Activated CD4-positive, alpha-beta T cell treated with anti-CD3 and anti-CD28 coated beads for 36 hours (primary cell): Measurements from ENCODE around the gene MCAM. TPM values are rescaled to one million over a fixed set of nuclear protein-coding genes. Genes with fewer than 3 reads are reported as not detected.
A peak's percentile ranks its signal among the peaks of the same experiment; 100 is the strongest.

Experiments used
- ATAC-seq: fragments of 200-7000 bp; cut with Tn5 transposase; one replicate; pipeline ENCODE4 v1.10.0; 2021; ENCODE audit warnings: mild to moderate bottlenecking, moderate library complexity
- CTCF ChIA-PET: fragments of 350-600 bp; sonication (Branson Sonifier 250); formaldehyde crosslinking; loops from one replicate; lab custom pipeline; 2021; ENCODE audit warnings: antibody characterized with exemption; lab: Charles Lee
- POLR2A ChIA-PET: fragments of 350-600 bp; sonication (Branson Sonifier 250); formaldehyde crosslinking; loops from one replicate; lab custom pipeline; 2021; ENCODE audit warnings: antibody characterized with exemption, inconsistent platforms; lab: Charles Lee
- DNase-seq: peaks from one replicate; pipeline ENCODE4 v3.0.0-alpha.2; 2020
- H3K27ac Mint-ChIP-seq: one replicate; pipeline ENCODE4 v1.8.0; 2021; ENCODE audit warnings: mixed read lengths
- H3K27me3 Mint-ChIP-seq: one replicate; pipeline ENCODE4 v1.8.0; 2021; ENCODE audit warnings: mixed read lengths
- H3K36me3 Mint-ChIP-seq: one replicate; pipeline ENCODE4 v1.8.0; 2021; ENCODE audit warnings: low read depth, mixed read lengths
- H3K4me1 Mint-ChIP-seq: one replicate; pipeline ENCODE4 v1.8.0; 2021; ENCODE audit warnings: mixed read lengths
- H3K4me3 Mint-ChIP-seq: one replicate; pipeline ENCODE4 v1.8.0; 2021; ENCODE audit warnings: mild to moderate bottlenecking, moderate library complexity, mixed read lengths
- H3K9me3 Mint-ChIP-seq: one replicate; pipeline ENCODE4 v1.8.0; 2021; ENCODE audit warnings: low read depth, mixed read lengths
- intact Hi-C, 2 experiments: fragments of 100-400 bp; cut with DNase I in 1 of 2; cut with micrococcal nuclease in 1 of 2; formaldehyde crosslinking; loops; one replicate each; pipeline versions ENCODE4 v1.14.2 to v1.15.1; 2022 to 2024; cut with DNase I, micrococcal nuclease
- total RNA-seq, 2 experiments: library from RNA; stranded (reverse); gene quantifications; one replicate each; pipeline ENCODE4 v1.2.3, GENCODE V29; 2021

MCAM gene
- total RNA-seq, 2 experiments from 2014 or later, result 6.8 to 6.9 TPM

- ChIA-PET CTCF (interaction anchor here (0.7 to 4.8 kb wide), 26 partner anchors 8 to 291 kb away, joined by 3 to 153 read pairs (median 6); partner anchors contain the start of gene USP2), POLR2A (interaction anchor here (1.4 to 1.5 kb wide), 2 partner anchors 19 to 118 kb away, joined by 5 read pairs; no protein-coding TSS in a partner anchor)
- Mint-ChIP-seq H3K27me3 (peaks cover 25% of the 10 kb centered on the region), H3K4me3 (peak overlapping the region; percentile 34), H3K9me3 (no peaks in the 10 kb centered on the region), H3K4me1 (peaks cover 22% of the 10 kb centered on the region), H3K27ac (no peak overlapping the region), H3K36me3 (no peaks in the 10 kb centered on the region)
- DNase-seq (no peak), ATAC-seq (no peak)
- intact Hi-C loops, result no loop called here
These were observed 40.1 kb upstream of the MCAM start for GRCh38 chr11:119357074-119357473.

GRCh38 chr11:119356349-119357031 is 39.6 kb upstream of the MCAM start:
- H3K4me1 Mint-ChIP-seq, result peaks cover 17% of the 10 kb centered on the region
- ATAC-seq (peak; percentile 80), DNase-seq (peak; percentile 89)
- peak overlapping the region; percentile 70 for H3K4me3 Mint-ChIP-seq
- intact Hi-C loops, result loop anchor here (1.0 kb wide), 4 partner anchors 18 to 118 kb away; partner anchors contain the start of genes RNF26 (in 1 of the 2) and USP2 (in 1 of the 2)
- peak overlapping the region; percentile 70 for H3K27ac Mint-ChIP-seq
- no peaks in the 10 kb centered on the region for H3K9me3 Mint-ChIP-seq
- CTCF ChIA-PET, result interaction anchor here (0.6 to 4.8 kb wide), 40 partner anchors 9 to 291 kb away, joined by 3 to 153 read pairs (median 4); partner anchors contain the start of genes C1QTNF5, HMBS and USP2
- peaks cover 29% of the 10 kb centered on the region for H3K27me3 Mint-ChIP-seq
- POLR2A ChIA-PET, result interaction anchor here (1.4 to 1.5 kb wide), 2 partner anchors 18 to 118 kb away, joined by 5 read pairs; no protein-coding TSS in a partner anchor
- H3K36me3 Mint-ChIP-seq, result no peaks in the 10 kb centered on the region

DNA sequence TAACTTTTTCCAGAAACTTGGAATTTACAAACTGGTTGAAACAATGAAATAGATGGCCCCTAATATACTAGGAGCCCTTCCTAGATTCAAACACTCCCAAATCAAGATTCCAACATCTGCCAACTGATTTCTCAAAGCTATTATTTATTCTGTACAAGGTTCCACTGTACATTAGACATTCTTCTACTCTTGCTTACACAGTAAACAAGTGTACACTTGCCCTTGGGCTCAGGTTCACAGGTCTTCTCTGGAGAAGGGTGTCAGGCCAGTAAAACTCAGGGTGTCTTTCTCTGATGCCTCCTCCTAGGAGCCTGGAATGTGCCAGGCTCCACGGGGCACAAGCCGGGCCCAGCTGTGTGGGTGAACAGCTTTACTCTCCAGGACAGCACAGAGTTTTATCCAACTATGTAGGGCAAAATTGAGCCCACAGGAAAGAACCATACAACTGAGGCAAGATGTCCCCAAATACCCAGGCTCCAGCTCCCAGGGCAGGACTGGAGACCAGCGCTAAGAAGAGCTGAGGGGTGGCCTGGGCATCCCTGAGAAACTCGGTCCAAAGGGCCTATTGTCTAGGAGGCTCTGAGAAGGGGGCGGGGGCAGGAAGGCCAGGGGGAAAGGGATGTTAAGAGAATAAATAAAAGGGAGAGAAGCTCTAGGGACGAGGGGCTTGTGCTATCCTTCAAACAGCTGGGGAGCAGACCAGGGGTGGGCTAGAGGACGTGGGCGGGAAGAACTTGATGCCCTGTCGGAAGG is 38.3 kb upstream of the MCAM start:
- ChIA-PET CTCF (interaction anchor here (0.6 to 4.8 kb wide), 20 partner anchors 11 to 253 kb away, joined by 3 to 153 read pairs (median 6); partner anchors contain the start of genes C1QTNF5 and USP2), POLR2A (interaction anchor here (0.6 to 1.5 kb wide), 2 partner anchors 20 to 119 kb away, joined by 3 to 5 read pairs; no protein-coding TSS in a partner anchor)
- no peaks in the 10 kb centered on the region for H3K9me3 Mint-ChIP-seq
- no peaks in the 10 kb centered on the region for H3K36me3 Mint-ChIP-seq
- peaks cover 11% of the 10 kb centered on the region for H3K4me1 Mint-ChIP-seq
- no peak overlapping the region for H3K27ac Mint-ChIP-seq
- no peak for ATAC-seq
- H3K27me3 Mint-ChIP-seq, result peaks cover 33% of the 10 kb centered on the region
- DNase-seq, result no peak
- no peak overlapping the region for H3K4me3 Mint-ChIP-seq
- intact Hi-C loops, result no loop called here

GRCh38 chr11:119352857-119353260 is 35.9 kb upstream of the MCAM start:
- peaks cover 32% of the 10 kb centered on the region for H3K27me3 Mint-ChIP-seq
- DNase-seq (no peak), ATAC-seq (no peak)
- no peaks in the 10 kb centered on the region for H3K36me3 Mint-ChIP-seq
- ChIA-PET POLR2A (no interaction called here), CTCF (interaction anchor here (0.8 to 1.6 kb wide), 3 partner anchors 15 to 121 kb away, joined by 3 to 7 read pairs (median 6); no protein-coding TSS in a partner anchor)
- H3K4me3 Mint-ChIP-seq, result no peak overlapping the region
- intact Hi-C loops, result no loop called here
- H3K9me3 Mint-ChIP-seq, result no peaks in the 10 kb centered on the region
- H3K4me1 Mint-ChIP-seq, result peaks cover 10% of the 10 kb centered on the region
- no peak overlapping the region for H3K27ac Mint-ChIP-seq

DNA sequence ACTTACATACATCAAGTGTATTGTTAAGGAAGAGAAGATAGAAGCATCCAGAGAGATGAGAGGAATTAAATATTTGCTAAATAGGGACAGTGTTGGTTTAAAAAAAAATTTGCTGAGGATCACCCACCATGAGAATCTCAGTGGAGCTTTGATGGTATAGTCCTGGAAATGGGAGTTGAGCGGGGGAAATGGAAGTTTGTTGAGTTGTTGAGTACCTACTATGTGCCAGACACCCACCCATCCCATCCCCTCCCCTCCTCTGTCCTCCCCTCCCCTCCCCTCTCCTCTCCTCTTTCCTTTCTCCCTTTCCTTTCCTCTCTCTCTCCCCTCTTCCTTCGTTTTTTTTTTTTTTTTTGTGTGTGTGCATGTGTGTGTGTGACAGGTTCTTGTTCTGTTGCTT is 34.3 kb upstream of the MCAM start:
- ChIA-PET CTCF (interaction anchor here (1.5 to 3.9 kb wide), 2 partner anchors 12 to 30 kb away, joined by 4 to 23 read pairs; partner anchors contain the start of gene USP2), POLR2A (no interaction called here)
- peaks cover 7% of the 10 kb centered on the region for H3K4me1 Mint-ChIP-seq
- ATAC-seq (no peak), DNase-seq (no peak)
- H3K27ac Mint-ChIP-seq, result no peak overlapping the region
- peaks cover 34% of the 10 kb centered on the region for H3K27me3 Mint-ChIP-seq
- no peaks in the 10 kb centered on the region for H3K36me3 Mint-ChIP-seq
- intact Hi-C loops, result no loop called here
- no peak overlapping the region for H3K4me3 Mint-ChIP-seq
- no peaks in the 10 kb centered on the region for H3K9me3 Mint-ChIP-seq

DNA sequence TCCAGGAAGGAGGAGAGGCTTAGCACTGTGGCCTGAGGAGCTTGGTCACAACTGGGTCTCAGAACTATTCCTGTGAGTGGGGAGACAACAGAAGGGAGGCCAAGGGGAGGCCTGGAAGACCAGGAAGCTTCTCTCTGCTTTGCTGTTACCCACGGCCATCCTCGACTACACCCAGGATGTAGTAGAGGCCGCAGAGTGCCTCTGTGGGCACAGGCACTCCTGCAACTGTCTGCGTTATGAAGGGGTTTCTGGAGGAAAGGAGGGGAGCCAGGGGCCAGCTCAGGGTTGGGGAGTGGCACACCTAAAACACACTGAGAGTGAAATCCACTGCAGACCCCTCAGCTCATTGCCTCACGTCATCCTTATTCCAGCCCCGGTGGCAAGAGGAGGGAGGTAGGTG is 33.4 kb upstream of the MCAM start:
- Mint-ChIP-seq H3K4me1 (peaks cover 4% of the 10 kb centered on the region), H3K27ac (no peak overlapping the region), H3K27me3 (peaks cover 29% of the 10 kb centered on the region), H3K36me3 (no peaks in the 10 kb centered on the region), H3K4me3 (no peak overlapping the region), H3K9me3 (no peaks in the 10 kb centered on the region)
- CTCF ChIA-PET, result interaction anchor here (0.6 to 3.9 kb wide), 4 partner anchors 11 to 82 kb away, joined by 3 to 23 read pairs (median 4); partner anchors contain the start of gene USP2
- DNase-seq, result no peak
- intact Hi-C loops, result no loop called here
- POLR2A ChIA-PET, result no interaction called here
- ATAC-seq, result no peak

- peaks cover 26% of the 10 kb centered on the region for H3K27me3 Mint-ChIP-seq
- H3K36me3 Mint-ChIP-seq, result no peaks in the 10 kb centered on the region
- intact Hi-C loops, result no loop called here
- ChIA-PET POLR2A (interaction anchor here (0.6 kb wide), 1 partner anchor 138 kb away, joined by 6 read pairs; no protein-coding TSS in a partner anchor), CTCF (interaction anchor here (0.6 to 3.9 kb wide), 10 partner anchors 8 to 128 kb away, joined by 3 to 23 read pairs (median 3); no protein-coding TSS in a partner anchor)
- ATAC-seq (no peak), DNase-seq (no peak)
- H3K4me1 Mint-ChIP-seq, result peaks cover 4% of the 10 kb centered on the region
- H3K4me3 Mint-ChIP-seq, result no peak overlapping the region
- H3K27ac Mint-ChIP-seq, result no peak overlapping the region
- H3K9me3 Mint-ChIP-seq, result no peaks in the 10 kb centered on the region
These were observed 31.1 kb upstream of the MCAM start for GRCh38 chr11:119347940-119348605.

DNA sequence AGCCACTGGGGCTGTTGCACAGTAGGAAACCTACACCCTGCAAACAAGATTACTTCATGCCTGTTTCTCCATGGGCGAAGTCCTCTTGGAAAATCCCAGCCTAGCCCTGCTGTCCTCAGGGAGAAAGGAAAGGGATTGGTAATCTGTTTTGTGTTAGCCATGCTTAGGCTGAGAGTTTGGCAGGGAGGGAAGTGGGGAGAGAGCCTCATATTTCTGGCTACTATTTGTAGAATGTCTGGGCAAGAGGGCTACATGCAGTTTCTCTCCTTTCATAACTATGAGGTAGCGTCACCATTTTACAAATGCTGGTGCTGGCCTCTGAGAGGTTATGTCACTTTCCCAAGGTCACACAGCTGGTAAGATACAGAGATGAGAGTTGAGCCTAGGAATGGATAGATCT is 30.3 kb upstream of the MCAM start:
- H3K27me3 Mint-ChIP-seq, result peaks cover 26% of the 10 kb centered on the region
- H3K27ac Mint-ChIP-seq, result no peak overlapping the region
- H3K9me3 Mint-ChIP-seq, result no peaks in the 10 kb centered on the region
- POLR2A ChIA-PET, result no interaction called here
- peaks cover 4% of the 10 kb centered on the region for H3K4me1 Mint-ChIP-seq
- DNase-seq (no peak), ATAC-seq (no peak)
- no peaks in the 10 kb centered on the region for H3K36me3 Mint-ChIP-seq
- no peak overlapping the region for H3K4me3 Mint-ChIP-seq
- CTCF ChIA-PET, result interaction anchor here (0.6 to 3.9 kb wide), 8 partner anchors 8 to 128 kb away, joined by 3 to 23 read pairs (median 3); no protein-coding TSS in a partner anchor
- intact Hi-C loops, result no loop called here

- intact Hi-C loops, result no loop called here
- ChIA-PET POLR2A (no interaction called here), CTCF (no interaction called here)
- DNase-seq, result no peak
- Mint-ChIP-seq H3K27me3 (peaks cover 26% of the 10 kb centered on the region), H3K36me3 (no peaks in the 10 kb centered on the region), H3K4me3 (no peak within 1 kb of the TSS), H3K9me3 (no peaks in the 10 kb centered on the region), H3K4me1 (peaks cover 4% of the 10 kb centered on the region), H3K27ac (no peak within 1 kb of the TSS)
- ATAC-seq, result no peak
These were observed 29.7 kb upstream of the MCAM start, which contains the start of gene MFRP for GRCh38 chr11:119346605-119347004. MFRP (minus strand) TSS chr11:119346705; CDS start chr11:119346513, 192 bp downstream.

DNA sequence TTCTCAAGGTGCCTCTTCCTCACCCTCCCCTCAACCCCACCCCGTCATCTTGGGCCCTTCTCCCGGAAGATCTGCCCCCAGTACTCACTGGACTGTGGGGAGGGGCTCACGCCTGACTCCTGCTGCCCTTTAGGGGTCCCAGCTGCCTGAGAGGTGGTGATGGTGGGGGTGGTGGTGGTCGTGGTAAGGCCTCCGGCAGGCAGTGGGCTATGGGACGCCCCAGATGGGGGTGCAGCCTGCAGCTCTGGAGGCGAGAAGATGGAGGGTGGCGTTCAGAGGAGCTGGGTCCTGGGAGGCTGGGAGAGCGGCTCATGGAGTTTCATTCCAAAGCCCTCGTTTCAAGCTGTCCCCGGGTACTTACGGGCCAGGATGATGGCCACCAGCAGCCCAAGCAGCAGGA is 28.8 kb upstream of the MCAM start:
- Mint-ChIP-seq H3K9me3 (no peaks in the 10 kb centered on the region), H3K27ac (no peak overlapping the region), H3K4me1 (peaks cover 9% of the 10 kb centered on the region), H3K4me3 (no peak overlapping the region), H3K36me3 (no peaks in the 10 kb centered on the region), H3K27me3 (peaks cover 27% of the 10 kb centered on the region)
- ChIA-PET POLR2A (interaction anchor here (1.1 kb wide), 1 partner anchor 26 kb away, joined by 3 read pairs; no protein-coding TSS in a partner anchor), CTCF (interaction anchor here (0.6 to 4.3 kb wide), 3 partner anchors 10 to 64 kb away, joined by 3 to 25 read pairs (median 5); no protein-coding TSS in a partner anchor)
- intact Hi-C loops, result no loop called here
- ATAC-seq, result no peak
- DNase-seq, result no peak
